HepG2 (cell line): Measurements from ENCODE around the gene NOTUM. TPM values are rescaled to one million over a fixed set of nuclear protein-coding genes. Genes with fewer than 3 reads are reported as not detected.
A peak's percentile ranks its signal among the peaks of the same experiment; 100 is the strongest.

Source experiments
- BHLHE40 ChIP-seq: IDR thresholded peaks from 2 replicates; pipeline ENCODE4 v1.6.1; 2011; ENCODE audit warnings: low read length, improper control_type of control experiment
- CENPT ChIP-seq: sonication (generic); formaldehyde crosslinking; IDR thresholded peaks from 2 replicates; pipeline ENCODE4 v1.8.0; 2022; ENCODE audit warnings: low read depth, mild to moderate bottlenecking, moderate library complexity, missing genetic modification reagents
- GLI4 ChIP-seq: sonication (generic); formaldehyde crosslinking; IDR thresholded peaks from 2 replicates; pipeline ENCODE4 v1.5.1; 2020; ENCODE audit warnings: missing genetic modification reagents, mild to moderate bottlenecking, moderate library complexity, borderline replicate concordance
- HNRNPUL1 ChIP-seq: fragments of 200-400 bp; formaldehyde crosslinking; IDR thresholded peaks from 2 replicates; pipeline ENCODE4 v1.6.1; 2017; ENCODE audit warnings: low read depth, mild to moderate bottlenecking, low read length, moderate library complexity
- KAT8 ChIP-seq: IDR thresholded peaks from 2 replicates; pipeline ENCODE4 v1.6.1; 2016; ENCODE audit warnings: missing genetic modification reagents, missing compliant biosample characterization
- KDM3A ChIP-seq: IDR thresholded peaks from 2 replicates; pipeline ENCODE4 v1.6.1; 2018; ENCODE audit warnings: low read depth, missing compliant biosample characterization
- MED13 ChIP-seq: sonication (generic); formaldehyde crosslinking; IDR thresholded peaks from 2 replicates; pipeline ENCODE4 v1.5.0; 2020; ENCODE audit warnings: missing genetic modification reagents
- PHB2 ChIP-seq: fragments of 450-650 bp; IDR thresholded peaks from 2 replicates; pipeline ENCODE4 v1.6.1; 2018; ENCODE audit not compliant: partially characterized antibody
- SETDB1 ChIP-seq: sonication (generic); formaldehyde crosslinking; IDR thresholded peaks from 2 replicates; pipeline ENCODE4 v1.5.1; 2020; ENCODE audit warnings: missing genetic modification reagents, mild to moderate bottlenecking, borderline replicate concordance
- SMC3 ChIP-seq: IDR thresholded peaks from 2 replicates; pipeline ENCODE4 v1.6.1; 2011; ENCODE audit warnings: low read length, improper control_type of control experiment
- TAF15 ChIP-seq: fragments of 200-400 bp; formaldehyde crosslinking; IDR thresholded peaks from one replicate; pipeline ENCODE4 v1.6.1; 2018; ENCODE audit warnings: mild to moderate bottlenecking, low read depth, low read length; ENCODE audit not compliant: poor library complexity, severe bottlenecking
- ZNF253 ChIP-seq: sonication (generic); formaldehyde crosslinking; IDR thresholded peaks from 2 replicates; pipeline ENCODE4 v1.8.0; 2022; ENCODE audit warnings: mild to moderate bottlenecking, missing genetic modification reagents, borderline replicate concordance
- ZNF329 ChIP-seq: sonication (generic); formaldehyde crosslinking; IDR thresholded peaks from 2 replicates; pipeline ENCODE4 v1.9.0; 2021; ENCODE audit warnings: low read depth, mild to moderate bottlenecking, missing genetic modification reagents
- ZNF468 ChIP-seq: sonication (generic); formaldehyde crosslinking; IDR thresholded peaks from 2 replicates; pipeline ENCODE4 v1.8.0; 2022; ENCODE audit warnings: mild to moderate bottlenecking, moderate library complexity, missing genetic modification reagents
- ZNF501 ChIP-seq: sonication (generic); formaldehyde crosslinking; IDR thresholded peaks from 2 replicates; pipeline ENCODE4 v1.5.1; 2020; ENCODE audit warnings: mild to moderate bottlenecking, moderate library complexity, missing genetic modification reagents
- ZNF589 ChIP-seq: sonication (generic); formaldehyde crosslinking; conservative IDR thresholded peaks from 2 replicates; pipeline ENCODE4 v1.8.0; 2022; ENCODE audit warnings: mild to moderate bottlenecking, moderate library complexity, missing genetic modification reagents
- ZNF709 ChIP-seq: sonication (generic); formaldehyde crosslinking; IDR thresholded peaks from 2 replicates; pipeline ENCODE4 v1.5.0; 2020; ENCODE audit warnings: mild to moderate bottlenecking, missing genetic modification reagents
- polyA plus RNA-seq, 8 experiments: library from polyadenylated mRNA; depleted of rRNA in 3 of 8; stranded (reverse) in 7 of 8; unstranded in 1 of 8; fragments of >200 nt; fragmentation: Illumina TruSeq in 4 of 8; extraction: Trizol in 4 of 8; gene quantifications; 2 replicates each; pipeline versions ENCODE4 v1.2.1 to v1.2.3, GENCODE V29; 2011 to 2016; ENCODE audit warnings: low read depth in 4 of 8, missing spikeins in 1 of 8, mixed read lengths in 1 of 8; ENCODE audit not compliant: insufficient read depth in 1 of 8
- total RNA-seq, 5 experiments: library from RNA; depleted of rRNA; stranded (reverse); fragments of >200 nt; fragmentation: Illumina TruSeq; extraction: Trizol; gene quantifications; 2 replicates each; pipeline ENCODE4 v1.2.3, GENCODE V29; 2016; ENCODE audit warnings: low read depth in 1 of 5
- TF ChIP-seq, protein P1 (sequence below): IDR thresholded peaks from 2 replicates; pipeline ENCODE4 v1.6.1; 2016; ENCODE audit warnings: low read depth
- TF ChIP-seq, protein P2 (sequence below): sonication (generic); formaldehyde crosslinking; IDR thresholded peaks from 2 replicates; pipeline ENCODE4 v1.4.0; 2020; ENCODE audit warnings: missing genetic modification reagents, borderline replicate concordance
- TF ChIP-seq, protein P3 (sequence below): sonication (generic); formaldehyde crosslinking; IDR thresholded peaks from 2 replicates; pipeline ENCODE4 v1.8.0; 2023; ENCODE audit warnings: mild to moderate bottlenecking, missing genetic modification reagents
- TF ChIP-seq, protein P4 (sequence below): IDR thresholded peaks from 2 replicates; pipeline ENCODE4 v1.6.1; 2012; ENCODE audit warnings: inconsistent platforms
- TF ChIP-seq, protein P5 (sequence below): IDR thresholded peaks from 2 replicates; pipeline ENCODE4 v1.6.1; 2016; ENCODE audit warnings: low read depth, borderline replicate concordance
- TF ChIP-seq, protein P6 (sequence below): sonication (generic); formaldehyde crosslinking; IDR thresholded peaks from 2 replicates; pipeline ENCODE4 v1.5.0; 2020; ENCODE audit warnings: missing genetic modification reagents

NOTUM gene
- total and polyA plus RNA-seq, 2 of the 13 experiments (the other 11 are each of a cell fraction or from before 2014, with no cell fraction given) = 150 to 160 TPM

DNA sequence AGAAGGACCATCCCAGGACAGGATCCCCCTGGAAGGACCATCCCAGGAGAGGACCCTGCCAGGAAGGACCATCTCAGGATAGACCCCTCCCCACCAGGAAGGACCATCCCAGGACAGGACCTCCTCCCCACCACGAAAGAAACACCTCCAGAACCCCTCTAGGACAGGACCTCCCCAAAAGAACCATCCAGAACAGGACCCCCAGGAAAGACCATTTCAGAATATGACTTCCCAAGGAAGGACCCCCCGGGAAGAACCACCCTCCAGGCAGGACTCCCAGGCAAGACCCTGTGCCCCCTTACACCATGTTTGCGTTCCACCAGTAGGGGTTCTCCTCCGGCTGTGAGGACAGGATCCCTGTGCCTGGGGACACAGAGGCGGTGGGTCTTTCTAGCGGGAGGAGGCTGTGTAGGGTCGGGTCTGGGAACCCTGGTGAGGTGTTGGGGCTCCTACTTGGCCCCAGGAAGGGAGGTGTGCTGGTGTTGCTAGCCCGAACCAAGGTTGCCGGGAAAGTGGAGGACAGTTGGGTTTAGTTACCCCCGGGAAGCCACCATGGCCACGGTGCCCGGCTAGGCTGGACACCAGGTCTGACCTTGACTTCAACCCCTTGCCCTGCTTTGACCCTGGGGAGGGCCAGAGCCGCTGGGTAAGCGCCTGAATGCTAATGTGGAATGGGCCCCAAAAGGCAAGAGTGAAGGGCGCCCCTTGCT lies 2.2 kb downstream of the NOTUM start (continued):
- peak; percentile 16; the same call in 1 of the 2 replicates for TF ChIP-seq GLI4 (CRISPR knock-in tag)
- no peak for TF ChIP-seq ZNF709 (CRISPR knock-in tag)
- TF ChIP-seq HNRNPUL1 = no peak
- no peak for TF ChIP-seq MED13 (CRISPR knock-in tag)
- TF ChIP-seq, protein P1, sequence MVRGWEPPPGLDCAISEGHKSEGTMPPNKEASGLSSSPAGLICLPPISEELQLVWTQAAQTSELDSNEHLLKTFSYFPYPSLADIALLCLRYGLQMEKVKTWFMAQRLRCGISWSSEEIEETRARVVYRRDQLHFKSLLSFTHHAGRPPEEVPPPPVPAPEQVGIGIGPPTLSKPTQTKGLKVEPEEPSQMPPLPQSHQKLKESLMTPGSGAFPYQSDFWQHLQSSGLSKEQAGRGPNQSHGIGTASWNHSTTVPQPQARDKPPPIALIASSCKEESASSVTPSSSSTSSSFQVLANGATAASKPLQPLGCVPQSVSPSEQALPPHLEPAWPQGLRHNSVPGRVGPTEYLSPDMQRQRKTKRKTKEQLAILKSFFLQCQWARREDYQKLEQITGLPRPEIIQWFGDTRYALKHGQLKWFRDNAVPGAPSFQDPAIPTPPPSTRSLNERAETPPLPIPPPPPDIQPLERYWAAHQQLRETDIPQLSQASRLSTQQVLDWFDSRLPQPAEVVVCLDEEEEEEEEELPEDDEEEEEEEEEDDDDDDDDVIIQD (CRISPR knock-in tag) = no peak
- TF ChIP-seq BHLHE40 = no peak
- TF ChIP-seq KDM3A = no peak
- TF ChIP-seq CENPT (CRISPR knock-in tag) = no peak
- TF ChIP-seq SETDB1 (CRISPR knock-in tag) = no peak
- no peak for TF ChIP-seq PHB2
- no peak for TF ChIP-seq SMC3
- TF ChIP-seq TAF15 = no peak
- TF ChIP-seq, protein P2, sequence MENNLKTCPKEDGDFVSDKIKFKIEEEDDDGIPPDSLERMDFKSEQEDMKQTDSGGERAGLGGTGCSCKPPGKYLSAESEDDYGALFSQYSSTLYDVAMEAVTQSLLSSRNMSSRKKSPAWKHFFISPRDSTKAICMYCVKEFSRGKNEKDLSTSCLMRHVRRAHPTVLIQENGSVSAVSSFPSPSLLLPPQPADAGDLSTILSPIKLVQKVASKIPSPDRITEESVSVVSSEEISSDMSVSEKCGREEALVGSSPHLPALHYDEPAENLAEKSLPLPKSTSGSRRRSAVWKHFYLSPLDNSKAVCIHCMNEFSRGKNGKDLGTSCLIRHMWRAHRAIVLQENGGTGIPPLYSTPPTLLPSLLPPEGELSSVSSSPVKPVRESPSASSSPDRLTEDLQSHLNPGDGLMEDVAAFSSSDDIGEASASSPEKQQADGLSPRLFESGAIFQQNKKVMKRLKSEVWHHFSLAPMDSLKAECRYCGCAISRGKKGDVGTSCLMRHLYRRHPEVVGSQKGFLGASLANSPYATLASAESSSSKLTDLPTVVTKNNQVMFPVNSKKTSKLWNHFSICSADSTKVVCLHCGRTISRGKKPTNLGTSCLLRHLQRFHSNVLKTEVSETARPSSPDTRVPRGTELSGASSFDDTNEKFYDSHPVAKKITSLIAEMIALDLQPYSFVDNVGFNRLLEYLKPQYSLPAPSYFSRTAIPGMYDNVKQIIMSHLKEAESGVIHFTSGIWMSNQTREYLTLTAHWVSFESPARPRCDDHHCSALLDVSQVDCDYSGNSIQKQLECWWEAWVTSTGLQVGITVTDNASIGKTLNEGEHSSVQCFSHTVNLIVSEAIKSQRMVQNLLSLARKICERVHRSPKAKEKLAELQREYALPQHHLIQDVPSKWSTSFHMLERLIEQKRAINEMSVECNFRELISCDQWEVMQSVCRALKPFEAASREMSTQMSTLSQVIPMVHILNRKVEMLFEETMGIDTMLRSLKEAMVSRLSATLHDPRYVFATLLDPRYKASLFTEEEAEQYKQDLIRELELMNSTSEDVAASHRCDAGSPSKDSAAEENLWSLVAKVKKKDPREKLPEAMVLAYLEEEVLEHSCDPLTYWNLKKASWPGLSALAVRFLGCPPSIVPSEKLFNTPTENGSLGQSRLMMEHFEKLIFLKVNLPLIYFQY (CRISPR knock-in tag) = no peak
- TF ChIP-seq KAT8 = no peak
- TF ChIP-seq, protein P3, sequence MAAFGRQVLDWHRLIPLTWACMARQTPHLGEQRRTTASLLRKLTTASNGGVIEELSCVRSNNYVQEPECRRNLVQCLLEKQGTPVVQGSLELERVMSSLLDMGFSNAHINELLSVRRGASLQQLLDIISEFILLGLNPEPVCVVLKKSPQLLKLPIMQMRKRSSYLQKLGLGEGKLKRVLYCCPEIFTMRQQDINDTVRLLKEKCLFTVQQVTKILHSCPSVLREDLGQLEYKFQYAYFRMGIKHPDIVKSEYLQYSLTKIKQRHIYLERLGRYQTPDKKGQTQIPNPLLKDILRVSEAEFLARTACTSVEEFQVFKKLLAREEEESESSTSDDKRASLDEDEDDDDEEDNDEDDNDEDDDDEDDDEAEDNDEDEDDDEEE (CRISPR knock-in tag) = no peak
- no peak for TF ChIP-seq ZNF329 (CRISPR knock-in tag)
- TF ChIP-seq ZNF589 (CRISPR knock-in tag) = no peak
- TF ChIP-seq, protein P4, sequence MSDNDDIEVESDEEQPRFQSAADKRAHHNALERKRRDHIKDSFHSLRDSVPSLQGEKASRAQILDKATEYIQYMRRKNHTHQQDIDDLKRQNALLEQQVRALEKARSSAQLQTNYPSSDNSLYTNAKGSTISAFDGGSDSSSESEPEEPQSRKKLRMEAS = no peak
- peak; percentile 65; the same call in 1 of the 2 replicates for TF ChIP-seq ZNF501 (CRISPR knock-in tag)
- TF ChIP-seq, protein P5, sequence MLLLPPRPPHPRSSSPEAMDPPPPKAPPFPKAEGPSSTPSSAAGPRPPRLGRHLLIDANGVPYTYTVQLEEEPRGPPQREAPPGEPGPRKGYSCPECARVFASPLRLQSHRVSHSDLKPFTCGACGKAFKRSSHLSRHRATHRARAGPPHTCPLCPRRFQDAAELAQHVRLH = no peak
- TF ChIP-seq ZNF253 = no peak
- no peak for TF ChIP-seq ZNF468 (CRISPR knock-in tag)
- TF ChIP-seq, protein P6, sequence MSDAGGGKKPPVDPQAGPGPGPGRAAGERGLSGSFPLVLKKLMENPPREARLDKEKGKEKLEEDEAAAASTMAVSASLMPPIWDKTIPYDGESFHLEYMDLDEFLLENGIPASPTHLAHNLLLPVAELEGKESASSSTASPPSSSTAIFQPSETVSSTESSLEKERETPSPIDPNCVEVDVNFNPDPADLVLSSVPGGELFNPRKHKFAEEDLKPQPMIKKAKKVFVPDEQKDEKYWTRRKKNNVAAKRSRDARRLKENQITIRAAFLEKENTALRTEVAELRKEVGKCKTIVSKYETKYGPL = no peak
